RWPE1 (cell line): ENCODE measurements around the gene CYTIP.

ENCODE experiments used
- CTCF ChIA-PET: fragments of 350-600 bp; sonication (Branson Sonifier 250); formaldehyde crosslinking; extraction: SDS; loops from one replicate; lab custom pipeline; 2021; lab: Yijun Ruan, JAX
- POLR2A ChIA-PET: fragments of 400-600 bp; formaldehyde crosslinking; extraction: SDS; loops from one replicate; lab custom pipeline; 2020; ENCODE audit warnings: antibody characterized with exemption; ENCODE audit not compliant: low non-redundant PET; lab: Yijun Ruan, JAX
- DNase-seq: peaks from one replicate; pipeline ENCODE4 v3.0.0; 2012; ENCODE audit warnings: low spot score
- H3K27ac ChIP-seq: fragments of 450-650 bp; 2 replicates; pipeline ENCODE4 v1.5.1; 2017
- TF ChIP-seq, protein P1 (sequence below): fragments of 450-650 bp; conservative IDR thresholded peaks from 2 replicates; pipeline ENCODE4 v1.5.1; 2017; ENCODE audit warnings: low read depth, mild to moderate bottlenecking

Gene CYTIP

DNA sequence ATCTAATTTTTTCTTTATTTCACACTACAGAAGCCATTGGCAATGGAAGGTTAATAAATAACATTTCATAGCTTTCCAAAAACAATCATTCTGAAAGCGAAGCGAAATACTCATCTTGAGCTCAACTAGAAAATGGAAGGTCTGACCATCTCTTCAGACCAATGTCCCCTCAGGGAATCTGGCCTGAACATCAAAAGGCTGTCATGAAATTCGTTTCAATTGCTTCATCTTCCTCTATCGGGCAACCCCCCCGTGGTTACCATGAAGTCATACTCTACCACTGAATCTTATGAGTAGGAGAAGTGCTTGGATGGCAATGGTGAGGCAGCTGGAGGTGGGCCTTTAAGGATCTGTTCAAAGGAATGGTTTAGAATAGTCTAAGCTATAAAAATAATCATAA, 22.9 kb upstream of the CYTIP start:
- ChIA-PET CTCF (no interaction called here), POLR2A (no interaction called here)
- TF ChIP-seq, protein P1, sequence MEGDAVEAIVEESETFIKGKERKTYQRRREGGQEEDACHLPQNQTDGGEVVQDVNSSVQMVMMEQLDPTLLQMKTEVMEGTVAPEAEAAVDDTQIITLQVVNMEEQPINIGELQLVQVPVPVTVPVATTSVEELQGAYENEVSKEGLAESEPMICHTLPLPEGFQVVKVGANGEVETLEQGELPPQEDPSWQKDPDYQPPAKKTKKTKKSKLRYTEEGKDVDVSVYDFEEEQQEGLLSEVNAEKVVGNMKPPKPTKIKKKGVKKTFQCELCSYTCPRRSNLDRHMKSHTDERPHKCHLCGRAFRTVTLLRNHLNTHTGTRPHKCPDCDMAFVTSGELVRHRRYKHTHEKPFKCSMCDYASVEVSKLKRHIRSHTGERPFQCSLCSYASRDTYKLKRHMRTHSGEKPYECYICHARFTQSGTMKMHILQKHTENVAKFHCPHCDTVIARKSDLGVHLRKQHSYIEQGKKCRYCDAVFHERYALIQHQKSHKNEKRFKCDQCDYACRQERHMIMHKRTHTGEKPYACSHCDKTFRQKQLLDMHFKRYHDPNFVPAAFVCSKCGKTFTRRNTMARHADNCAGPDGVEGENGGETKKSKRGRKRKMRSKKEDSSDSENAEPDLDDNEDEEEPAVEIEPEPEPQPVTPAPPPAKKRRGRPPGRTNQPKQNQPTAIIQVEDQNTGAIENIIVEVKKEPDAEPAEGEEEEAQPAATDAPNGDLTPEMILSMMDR: no peak
- no peak overlapping the region for H3K27ac ChIP-seq
- no peak for DNase-seq

DNA sequence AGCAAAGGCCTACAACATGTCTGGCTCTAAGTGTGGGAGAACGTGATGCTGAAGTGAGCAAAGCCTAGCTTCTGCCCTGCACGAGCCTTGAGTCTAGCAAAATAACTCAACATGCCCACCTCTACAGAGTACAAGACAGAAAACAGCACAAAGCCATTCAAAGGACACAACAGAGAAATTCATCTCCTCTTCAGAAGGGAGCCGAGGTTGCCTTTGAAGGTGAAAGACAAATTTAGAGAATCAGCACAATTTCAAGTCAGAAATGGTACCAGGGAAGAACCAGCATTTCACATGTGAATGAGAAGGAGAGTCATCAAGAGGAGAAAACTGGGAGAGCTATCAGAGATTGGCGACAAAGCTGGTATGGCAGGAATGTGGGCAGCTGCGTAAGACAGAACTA, 21.7 kb upstream of the CYTIP start:
- CTCF ChIA-PET: interaction anchor here (0.6 to 0.7 kb wide), 2 partner anchors 9 to 27 kb away, joined by 3 to 9 read pairs; no protein-coding TSS in a partner anchor
- H3K27ac ChIP-seq: no peak overlapping the region
- TF ChIP-seq, protein P1: no peak
- POLR2A ChIA-PET: no interaction called here
- DNase-seq: no peak

DNA sequence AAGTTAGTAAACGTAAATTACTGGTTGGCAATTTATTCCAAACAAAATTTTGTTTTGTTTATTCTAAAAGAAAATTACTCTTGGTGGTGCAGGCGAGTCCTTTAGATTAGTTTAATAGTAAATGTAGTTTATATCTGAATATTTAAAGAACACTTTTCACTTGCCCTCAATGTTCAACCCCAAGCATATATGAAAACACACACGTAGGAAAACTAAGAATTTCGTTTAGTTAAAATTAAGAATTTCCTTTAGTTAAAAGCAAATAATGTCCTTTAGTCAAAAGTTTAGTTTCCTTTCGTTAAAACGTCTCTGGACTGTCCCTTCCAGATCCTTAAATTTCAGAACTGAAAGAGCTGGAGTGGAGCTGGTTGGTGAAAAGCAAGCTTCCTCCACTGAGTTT, 19.1 kb upstream of the CYTIP start:
- ChIA-PET CTCF (no interaction called here), POLR2A (no interaction called here)
- no peak for DNase-seq
- H3K27ac ChIP-seq: no peak overlapping the region
- TF ChIP-seq, protein P1: no peak

DNA sequence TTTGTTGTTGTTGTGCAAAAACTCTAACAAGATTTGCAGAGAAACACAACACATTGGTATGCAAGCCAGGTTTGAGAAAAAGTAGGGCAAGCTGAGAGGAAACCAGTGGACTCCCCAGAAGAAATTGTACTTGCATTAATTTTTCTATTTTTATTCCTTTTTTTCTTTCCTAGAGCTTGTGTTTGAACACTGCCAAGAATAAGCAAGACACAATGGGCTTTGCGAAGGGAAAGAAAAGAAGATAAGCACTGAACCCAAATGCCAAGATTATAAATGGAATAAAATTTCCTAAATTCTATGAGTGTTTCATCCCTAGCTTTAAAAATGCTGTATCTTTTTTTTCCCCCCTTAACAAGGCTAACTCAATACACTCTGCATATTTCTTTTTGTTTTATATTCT, 17.0 kb upstream of the CYTIP start:
- no peak for DNase-seq
- H3K27ac ChIP-seq: no peak overlapping the region
- ChIA-PET CTCF (no interaction called here), POLR2A (no interaction called here)
- TF ChIP-seq, protein P1: no peak

DNA sequence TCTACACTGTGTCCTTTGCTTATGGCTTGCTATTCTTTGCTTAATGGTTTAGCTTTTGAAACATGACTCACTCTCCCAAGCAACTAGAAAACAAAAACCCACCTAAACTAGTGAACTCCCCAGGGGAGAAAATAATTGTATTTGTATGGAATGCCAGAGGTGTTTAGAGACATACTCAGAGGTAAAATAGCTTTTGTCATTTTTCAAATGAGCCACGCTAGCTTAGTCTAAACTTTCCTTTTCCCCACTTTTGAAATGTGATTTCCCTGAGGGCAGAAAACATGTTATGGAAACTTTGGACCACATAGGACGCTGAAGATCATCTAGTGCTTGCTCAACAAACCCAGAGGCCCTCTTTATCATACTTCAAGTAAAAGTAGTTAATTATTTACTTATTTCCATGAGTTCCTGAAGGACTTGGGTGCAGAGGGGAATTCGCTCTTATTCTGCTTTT, 16.5 kb upstream of the CYTIP start:
- TF ChIP-seq, protein P1: no peak
- CTCF ChIA-PET: interaction anchor here (1.4 kb wide), 1 partner anchor 124 kb away, joined by 3 read pairs; no protein-coding TSS in a partner anchor
- POLR2A ChIA-PET: no interaction called here
- H3K27ac ChIP-seq: no peak overlapping the region
- no peak for DNase-seq

DNA sequence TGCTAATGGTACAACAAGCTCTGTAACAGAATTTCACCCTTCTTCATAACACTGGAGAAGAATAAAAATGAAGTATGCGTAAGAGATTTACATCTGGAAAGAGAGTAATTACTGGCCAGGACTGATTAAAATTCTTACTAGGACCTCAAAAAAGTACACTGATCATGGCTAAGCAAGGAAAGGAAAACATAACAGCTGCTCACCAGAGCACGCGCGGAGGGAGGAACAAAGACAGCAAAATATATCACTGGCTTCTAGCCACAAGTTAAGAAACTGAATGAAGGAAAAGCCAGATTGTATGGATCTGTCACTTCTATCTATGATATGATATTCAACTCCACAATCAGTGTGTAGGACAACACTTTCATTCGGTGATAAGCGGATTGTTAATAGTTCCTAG, 15.6 kb upstream of the CYTIP start:
- H3K27ac ChIP-seq: no peak overlapping the region
- TF ChIP-seq, protein P1: no peak
- no peak for DNase-seq
- CTCF ChIA-PET: interaction anchor here (1.4 kb wide), 1 partner anchor 123 kb away, joined by 3 read pairs; no protein-coding TSS in a partner anchor
- POLR2A ChIA-PET: no interaction called here

DNA sequence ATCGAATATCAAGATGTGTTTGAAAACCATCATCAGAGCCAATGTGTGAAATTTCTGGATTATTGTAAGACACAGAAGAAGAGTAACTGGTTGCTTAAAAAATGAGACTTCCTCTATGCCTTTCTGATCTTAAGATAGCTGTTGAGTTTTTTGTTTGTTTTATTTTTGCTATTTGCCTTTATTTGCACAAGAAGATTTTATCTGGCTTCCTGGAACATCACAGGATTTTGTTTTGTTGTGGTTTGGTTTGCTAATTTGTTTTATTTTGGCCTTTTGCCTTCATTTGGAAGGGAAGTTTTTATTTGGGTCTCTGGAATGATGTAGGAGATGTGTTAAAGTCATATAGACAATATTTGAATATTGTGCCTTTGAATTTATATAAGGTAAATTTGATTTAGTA, 3.9 kb upstream of the CYTIP start:
- TF ChIP-seq, protein P1: no peak
- no peak for DNase-seq
- POLR2A ChIA-PET: no interaction called here
- H3K27ac ChIP-seq: no peak overlapping the region
- CTCF ChIA-PET: no interaction called here
